Liver (tissue), 9 donors: Measurements from ENCODE around the gene TPPP. TPM values are rescaled to one million over a fixed set of nuclear protein-coding genes. Genes with fewer than 3 reads are reported as not detected.

Experiments used
- DNase-seq: peaks from one replicate; pipeline ENCODE4 v3.0.0-alpha.2; 2017; ENCODE audit warnings: low spot score
- H3K27ac ChIP-seq, 2 donors: one replicate each; pipeline ENCODE4 v1.7.0; 2013; ENCODE audit warnings: inconsistent platforms in 2 of 2, low read length in 2 of 2, control low read depth in 1 of 2, low read depth in 1 of 2, mild to moderate bottlenecking in 1 of 2
- H3K27me3 ChIP-seq, 4 donors: one replicate each; pipeline versions ENCODE4 v1.6.1 to v1.7.0; 2013; ENCODE audit warnings: low read length in 3 of 4, inconsistent platforms in 1 of 4, mild to moderate bottlenecking in 1 of 4, moderate library complexity in 1 of 4; ENCODE audit not compliant: control insufficient read depth in 4 of 4, insufficient read depth in 4 of 4
- H3K36me3 ChIP-seq, 4 donors: one replicate each; pipeline versions ENCODE4 v1.6.1 to v1.7.0; 2013; ENCODE audit warnings: low read length in 3 of 4, mild to moderate bottlenecking in 3 of 4, low read depth in 1 of 4, moderate library complexity in 1 of 4; ENCODE audit not compliant: control insufficient read depth in 4 of 4, insufficient read depth in 3 of 4
- H3K4me1 ChIP-seq, 4 donors: one replicate each; pipeline versions ENCODE4 v1.6.1 to v1.7.0; 2013; ENCODE audit warnings: low read length in 3 of 4, mild to moderate bottlenecking in 3 of 4, moderate library complexity in 1 of 4; ENCODE audit not compliant: control insufficient read depth in 4 of 4, insufficient read depth in 4 of 4
- H3K4me3 ChIP-seq, 3 donors: one replicate each; pipeline versions ENCODE4 v1.6.1 to v1.7.0; 2013; ENCODE audit warnings: low read length in 3 of 3, control low read depth in 1 of 3, low read depth in 1 of 3, mild to moderate bottlenecking in 1 of 3
- H3K9ac ChIP-seq, 2 donors: one replicate each; pipeline ENCODE4 v1.7.0; 2013; ENCODE audit warnings: low read length in 2 of 2, mild to moderate bottlenecking in 2 of 2, moderate library complexity in 2 of 2, control low read depth in 1 of 2, low read depth in 1 of 2
- H3K9me3 ChIP-seq, 4 donors: one replicate each; pipeline versions ENCODE4 v1.6.1 to v1.7.0; 2013; ENCODE audit warnings: low read length in 3 of 4; ENCODE audit not compliant: control insufficient read depth in 4 of 4
- EGR1 ChIP-seq, 2 donors: IDR thresholded peaks; 2 replicates each; pipeline ENCODE4 v1.6.1; 2016 to 2018; ENCODE audit warnings: antibody characterized with exemption in 2 of 2, low read depth in 2 of 2
- FOXA1 ChIP-seq: IDR thresholded peaks from 2 replicates; pipeline ENCODE4 v1.6.1; 2016; ENCODE audit warnings: antibody characterized with exemption
- GABPA ChIP-seq, 2 donors: IDR thresholded peaks in 1 of 2; conservative IDR thresholded peaks in 1 of 2; 2 replicates each; pipeline ENCODE4 v1.6.1; 2016; ENCODE audit warnings: antibody characterized with exemption in 2 of 2, mild to moderate bottlenecking in 1 of 2, moderate library complexity in 1 of 2
- HNF4A ChIP-seq, 2 donors: conservative IDR thresholded peaks; 2 replicates each; pipeline ENCODE4 v1.6.1; 2016; ENCODE audit warnings: antibody characterized with exemption in 2 of 2, mild to moderate bottlenecking in 2 of 2
- HNF4G ChIP-seq: IDR thresholded peaks from 2 replicates; pipeline ENCODE4 v1.6.1; 2016; ENCODE audit warnings: antibody characterized with exemption
- JUND ChIP-seq, 2 donors: IDR thresholded peaks; 2 replicates each; pipeline ENCODE4 v1.6.1; 2016; ENCODE audit warnings: antibody characterized with exemption in 2 of 2
- NR2F2 ChIP-seq: IDR thresholded peaks from 2 replicates; pipeline ENCODE4 v1.6.1; 2016; ENCODE audit warnings: antibody characterized with exemption
- RAD21 ChIP-seq, 2 donors: IDR thresholded peaks; 2 replicates each; pipeline ENCODE4 v1.6.1; 2016; ENCODE audit warnings: antibody characterized with exemption in 2 of 2, mild to moderate bottlenecking in 2 of 2
- REST ChIP-seq: IDR thresholded peaks from 2 replicates; pipeline ENCODE4 v1.6.1; 2016; ENCODE audit warnings: antibody characterized with exemption, mild to moderate bottlenecking
- RXRA ChIP-seq, 2 donors: IDR thresholded peaks; 2 replicates each; pipeline ENCODE4 v1.6.1; 2017 to 2018; ENCODE audit warnings: antibody characterized with exemption in 2 of 2, mild to moderate bottlenecking in 1 of 2
- SP1 ChIP-seq: IDR thresholded peaks from 2 replicates; pipeline ENCODE4 v1.6.1; 2018; ENCODE audit warnings: antibody characterized with exemption, mild to moderate bottlenecking
- TAF1 ChIP-seq: conservative IDR thresholded peaks from 2 replicates; pipeline ENCODE4 v1.6.1; 2016; ENCODE audit warnings: antibody characterized with exemption, mild to moderate bottlenecking
- YY1 ChIP-seq: IDR thresholded peaks from 2 replicates; pipeline ENCODE4 v1.6.1; 2016; ENCODE audit warnings: antibody characterized with exemption, mild to moderate bottlenecking
- WGBS: extraction: QIAGEN DNeasy Blood & Tissue Kit; methylation state at CpG from one replicate; pipeline ENCODE4 v1.1.7; 2013; 5-methylcytosine and 5-hydroxymethylcytosine counted together
- polyA plus RNA-seq, 2 donors: library from polyadenylated mRNA; stranded (reverse) in 1 of 2; unstranded in 1 of 2; fragments of 200-250 nt in 1 of 2; fragments of >200 nt in 1 of 2; fragmentation: Nextera tagmentation in 1 of 2; extraction: Ambion mirVana in 1 of 2; gene quantifications; one replicate each; pipeline versions ENCODE4 v1.2.1 to v1.2.3, GENCODE V29; 2013 to 2015
- total RNA-seq, 2 donors: library from RNA; depleted of rRNA; stranded (reverse); fragments of >200 nt; gene quantifications; one replicate each; pipeline ENCODE4 v1.2.3, GENCODE V29; 2014
- TF ChIP-seq, protein P1 (sequence below): IDR thresholded peaks from 2 replicates; pipeline ENCODE4 v1.6.1; 2016; ENCODE audit warnings: antibody characterized with exemption
- TF ChIP-seq, protein P2 (sequence below): IDR thresholded peaks from 2 replicates; pipeline ENCODE4 v1.6.1; 2016; ENCODE audit warnings: antibody characterized with exemption
- TF ChIP-seq, protein P3 (sequence below): fragments of 150-350 bp; IDR thresholded peaks from 2 replicates; pipeline ENCODE4 v1.5.1; 2017; ENCODE audit warnings: improper control_type of control experiment, low read depth, low read length; ENCODE audit not compliant: missing input control
- donor health status: healthy.
- donor health status: healthy.
- donor health status: healthy.
- donor health status: healthy.
- donor health status: healthy.

TPPP gene
- total and polyA plus RNA-seq, 4 donors, result 0.61 to 2.1 (median 0.80) TPM

DNA sequence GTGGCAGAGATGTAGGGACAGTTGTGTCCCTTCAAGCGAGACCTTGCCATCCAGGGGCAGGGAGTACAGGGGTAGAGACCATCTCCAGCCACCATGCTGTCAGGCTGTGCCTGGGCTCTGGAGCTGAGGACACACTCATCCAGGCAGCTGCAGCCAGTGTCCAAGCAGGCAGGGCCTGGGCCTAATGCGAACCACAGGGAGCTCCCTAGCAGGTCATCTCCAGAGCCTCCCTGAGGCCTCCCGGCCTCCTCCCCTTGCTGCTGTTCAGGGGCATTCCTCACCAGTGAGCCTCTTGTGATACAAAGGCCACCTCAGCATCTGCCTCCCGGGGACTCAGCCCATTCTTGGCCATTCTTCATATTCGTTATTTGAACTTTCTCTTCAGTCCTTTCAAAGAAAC lies 35.0 kb downstream of the TPPP start:
- DNase-seq, result no peak
- Histone ChIP-seq H3K27ac (no peak overlapping the region), H3K9me3 (no peaks in the 10 kb centered on the region), H3K4me1 (peaks cover 0 to under 1% (median 0%) of the 10 kb centered on the region in 4 donors), H3K27me3 (no peaks in the 10 kb centered on the region), H3K9ac (no peak overlapping the region), H3K4me3 (no peak overlapping the region), H3K36me3 (peaks cover 5 to 9% (median 7%) of the 10 kb centered on the region in 4 donors)
- no peak for TF ChIP-seq FOXA1
- no peak for TF ChIP-seq NR2F2
- TF ChIP-seq GABPA (IDR thresholded peaks at IDR 0.05 in 1 of 2, conservative IDR thresholded peaks at IDR 0.05 in 1 of 2), result no peak
- no peak for TF ChIP-seq RXRA (IDR thresholded peaks at IDR 0.05)
- no peak for TF ChIP-seq HNF4G
- no peak for TF ChIP-seq TAF1
- TF ChIP-seq YY1, result no peak
- TF ChIP-seq RAD21 (IDR thresholded peaks at IDR 0.05), result no peak
- TF ChIP-seq JUND (IDR thresholded peaks at IDR 0.05), result no peak
- no peak for TF ChIP-seq REST
- TF ChIP-seq EGR1 (IDR thresholded peaks at IDR 0.05; ENCODE audit: low read depth in 2 of 2), result no peak
- TF ChIP-seq, protein P1, sequence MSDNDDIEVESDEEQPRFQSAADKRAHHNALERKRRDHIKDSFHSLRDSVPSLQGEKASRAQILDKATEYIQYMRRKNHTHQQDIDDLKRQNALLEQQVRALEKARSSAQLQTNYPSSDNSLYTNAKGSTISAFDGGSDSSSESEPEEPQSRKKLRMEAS, result no peak
- TF ChIP-seq SP1, result no peak
- no peak for TF ChIP-seq HNF4A (conservative IDR thresholded peaks at IDR 0.05)
- WGBS, result 98% methylated on average over 5 of the region's 5 CpGs

- TF ChIP-seq EGR1 (IDR thresholded peaks at IDR 0.05; ENCODE audit: low read depth in 2 of 2) (no peak), REST (no peak), HNF4G (no peak), YY1 (no peak), TAF1 (no peak), RXRA (IDR thresholded peaks at IDR 0.05) (no peak), NR2F2 (no peak), GABPA (IDR thresholded peaks at IDR 0.05 in 1 of 2, conservative IDR thresholded peaks at IDR 0.05 in 1 of 2) (no peak), RAD21 (IDR thresholded peaks at IDR 0.05) (no peak), FOXA1 (no peak), JUND (IDR thresholded peaks at IDR 0.05) (no peak)
- TF ChIP-seq, protein P1, result no peak
- TF ChIP-seq, protein P2, sequence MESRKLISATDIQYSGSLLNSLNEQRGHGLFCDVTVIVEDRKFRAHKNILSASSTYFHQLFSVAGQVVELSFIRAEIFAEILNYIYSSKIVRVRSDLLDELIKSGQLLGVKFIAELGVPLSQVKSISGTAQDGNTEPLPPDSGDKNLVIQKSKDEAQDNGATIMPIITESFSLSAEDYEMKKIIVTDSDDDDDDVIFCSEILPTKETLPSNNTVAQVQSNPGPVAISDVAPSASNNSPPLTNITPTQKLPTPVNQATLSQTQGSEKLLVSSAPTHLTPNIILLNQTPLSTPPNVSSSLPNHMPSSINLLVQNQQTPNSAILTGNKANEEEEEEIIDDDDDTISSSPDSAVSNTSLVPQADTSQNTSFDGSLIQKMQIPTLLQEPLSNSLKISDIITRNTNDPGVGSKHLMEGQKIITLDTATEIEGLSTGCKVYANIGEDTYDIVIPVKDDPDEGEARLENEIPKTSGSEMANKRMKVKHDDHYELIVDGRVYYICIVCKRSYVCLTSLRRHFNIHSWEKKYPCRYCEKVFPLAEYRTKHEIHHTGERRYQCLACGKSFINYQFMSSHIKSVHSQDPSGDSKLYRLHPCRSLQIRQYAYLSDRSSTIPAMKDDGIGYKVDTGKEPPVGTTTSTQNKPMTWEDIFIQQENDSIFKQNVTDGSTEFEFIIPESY, result no peak
- TF ChIP-seq, protein P3, sequence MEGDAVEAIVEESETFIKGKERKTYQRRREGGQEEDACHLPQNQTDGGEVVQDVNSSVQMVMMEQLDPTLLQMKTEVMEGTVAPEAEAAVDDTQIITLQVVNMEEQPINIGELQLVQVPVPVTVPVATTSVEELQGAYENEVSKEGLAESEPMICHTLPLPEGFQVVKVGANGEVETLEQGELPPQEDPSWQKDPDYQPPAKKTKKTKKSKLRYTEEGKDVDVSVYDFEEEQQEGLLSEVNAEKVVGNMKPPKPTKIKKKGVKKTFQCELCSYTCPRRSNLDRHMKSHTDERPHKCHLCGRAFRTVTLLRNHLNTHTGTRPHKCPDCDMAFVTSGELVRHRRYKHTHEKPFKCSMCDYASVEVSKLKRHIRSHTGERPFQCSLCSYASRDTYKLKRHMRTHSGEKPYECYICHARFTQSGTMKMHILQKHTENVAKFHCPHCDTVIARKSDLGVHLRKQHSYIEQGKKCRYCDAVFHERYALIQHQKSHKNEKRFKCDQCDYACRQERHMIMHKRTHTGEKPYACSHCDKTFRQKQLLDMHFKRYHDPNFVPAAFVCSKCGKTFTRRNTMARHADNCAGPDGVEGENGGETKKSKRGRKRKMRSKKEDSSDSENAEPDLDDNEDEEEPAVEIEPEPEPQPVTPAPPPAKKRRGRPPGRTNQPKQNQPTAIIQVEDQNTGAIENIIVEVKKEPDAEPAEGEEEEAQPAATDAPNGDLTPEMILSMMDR, result no peak
- H3K27ac ChIP-seq, result no peak overlapping the region
- WGBS, result 93% methylated on average over 6 of the region's 6 CpGs
- H3K36me3 ChIP-seq, result peaks cover 7 to 9% (median 8%) of the 10 kb centered on the region in 4 donors
- H3K4me1 ChIP-seq, result no peaks in the 10 kb centered on the region
- no peak for DNase-seq
- H3K9me3 ChIP-seq, result no peaks in the 10 kb centered on the region
- no peak overlapping the region for H3K4me3 ChIP-seq
- no peaks in the 10 kb centered on the region for H3K27me3 ChIP-seq
- H3K9ac ChIP-seq, result no peak overlapping the region
Observed at GRCh38 chr5:657570-657969, 35.6 kb downstream of the TPPP start.
